OCI-LY7 (cell line): ENCODE measurements around the gene WRNIP1. TPM values are rescaled to one million over a fixed set of nuclear protein-coding genes. Genes with fewer than 3 reads are reported as not detected.

Experiments
- BruUV-seq: library from RNA; stranded (reverse); fragments of 400-500 nt; replicated peaks from 2 replicates; lab custom pipeline; 2021; lab: Mats Ljungman, UMichigan
- CTCF ChIA-PET: fragments of 300-600 bp; sonication (Branson Sonifier 250); formaldehyde crosslinking; loops from one replicate; lab custom pipeline; 2022; ENCODE audit warnings: antibody characterized with exemption; ENCODE audit not compliant: unreplicated experiment; lab: Charles Lee
- POLR2A ChIA-PET: fragments of 300-600 bp; sonication (Branson Sonifier 250); formaldehyde crosslinking; loops from one replicate; lab custom pipeline; 2022; ENCODE audit warnings: antibody characterized with exemption; lab: Charles Lee
- DNase-seq: peaks from one replicate; pipeline ENCODE4 v3.0.0-alpha.2; 2015; ENCODE audit warnings: low spot score
- H2AFZ ChIP-seq: fragments of 200-600 bp; sonication (generic), shearing (Covaris generic); 2 replicates; pipeline ENCODE4 v1.6.1; 2014; ENCODE audit warnings: mild to moderate bottlenecking, antibody characterized with exemption, low read length, moderate library complexity
- H3K27ac ChIP-seq: fragments of 200-600 bp; sonication (generic); 2 replicates; pipeline ENCODE4 v1.5.1; 2014; ENCODE audit warnings: mixed run types, low read depth, mild to moderate bottlenecking, moderate library complexity, low read length, inconsistent platforms; ENCODE audit not compliant: poor library complexity, severe bottlenecking
- H3K36me3 ChIP-seq: fragments of 200-600 bp; sonication (generic); 2 replicates; pipeline ENCODE4 v1.6.1; 2014; ENCODE audit warnings: mild to moderate bottlenecking, antibody characterized with exemption, low read length, moderate library complexity, mixed read lengths; ENCODE audit not compliant: insufficient read depth
- H3K4me1 ChIP-seq: fragments of 200-600 bp; sonication (generic); 2 replicates; pipeline ENCODE4 v1.5.1; 2014; ENCODE audit warnings: mild to moderate bottlenecking, low read length; ENCODE audit not compliant: insufficient read depth, poor library complexity, severe bottlenecking
- H3K4me2 ChIP-seq: fragments of 200-600 bp; sonication (generic); 2 replicates; pipeline ENCODE4 v1.6.1; 2014; ENCODE audit warnings: mild to moderate bottlenecking, low read length
- H3K4me3 ChIP-seq: fragments of 200-600 bp; sonication (generic); 2 replicates; pipeline ENCODE4 v1.5.1; 2014; ENCODE audit warnings: mild to moderate bottlenecking, low read depth, low read length; ENCODE audit not compliant: poor library complexity, severe bottlenecking
- H3K79me2 ChIP-seq: fragments of 200-600 bp; sonication (generic); 2 replicates; pipeline ENCODE4 v1.6.1; 2016; ENCODE audit warnings: low read depth, mild to moderate bottlenecking, low read length, moderate library complexity, mixed read lengths; ENCODE audit not compliant: insufficient read depth
- H3K9me2 ChIP-seq: fragments of 200-600 bp; sonication (generic); 2 replicates; pipeline ENCODE4 v1.6.1; 2016; ENCODE audit warnings: mild to moderate bottlenecking, low read length, mixed read lengths; ENCODE audit not compliant: insufficient read depth
- H3K9me3 ChIP-seq: fragments of 200-600 bp; sonication (generic); 2 replicates; pipeline ENCODE4 v1.6.1; 2014; ENCODE audit warnings: mild to moderate bottlenecking, mixed run types, low read length, mixed read lengths
- H4K20me1 ChIP-seq: fragments of 200-600 bp; sonication (generic); 2 replicates; pipeline ENCODE4 v1.6.1; 2014; ENCODE audit warnings: mild to moderate bottlenecking, antibody characterized with exemption, low read length, moderate library complexity, mixed read lengths; ENCODE audit not compliant: insufficient read depth
- CTCF ChIP-seq: fragments of 200-600 bp; sonication (generic); conservative IDR thresholded peaks from 2 replicates; pipeline ENCODE4 v1.5.1; 2014; ENCODE audit warnings: mild to moderate bottlenecking, antibody characterized with exemption, low read length, moderate library complexity, mixed read lengths
- EZH2phosphoT487 ChIP-seq: fragments of 200-600 bp; sonication (generic); IDR thresholded peaks from 2 replicates; pipeline ENCODE4 v1.6.1; 2018; ENCODE audit warnings: low read depth, borderline replicate concordance, mild to moderate bottlenecking, mixed run types, antibody characterized with exemption, low read length, moderate library complexity, mixed read lengths
- intact Hi-C: fragments of 100-400 bp; cut with micrococcal nuclease; formaldehyde crosslinking; loops from one replicate; pipeline ENCODE4 v1.10.0; 2022; ENCODE audit not compliant: unreplicated experiment
- total RNA-seq, 2 experiments: library from RNA; depleted of rRNA in 1 of 2; stranded (reverse); fragments of >200 nt in 1 of 2; shearing (Covaris generic) in 1 of 2; gene quantifications; 2 replicates each; pipeline ENCODE4 v1.2.3, GENCODE V29; 2014 to 2022

Gene WRNIP1
- total RNA-seq, 2 experiments from 2014 or later = 43.8 to 54.2 TPM

- Histone ChIP-seq H3K9me3 (no peaks in the 10 kb centered on the region), H2AFZ (no peak overlapping the region), H3K27ac (no peak overlapping the region), H3K79me2 (no peaks in the 10 kb centered on the region; the same call in 1 of the 2 replicates), H3K36me3 (peaks cover 91% of the 10 kb centered on the region), H3K4me1 (no peaks in the 10 kb centered on the region), H4K20me1 (peaks cover 7% of the 10 kb centered on the region; the same call in 1 of the 2 replicates), H3K9me2 (no peaks in the 10 kb centered on the region), H3K4me2 (no peak overlapping the region), H3K4me3 (no peak overlapping the region)
- BruUV-seq = no TSS peak
- TF ChIP-seq CTCF = no peak
- TF ChIP-seq EZH2phosphoT487 = no peak
- intact Hi-C loops = no loop called here
- ChIA-PET CTCF (no interaction called here), POLR2A (interaction anchor here (1.0 to 1.8 kb wide), 2 partner anchors 15 to 18 kb away, joined by 3 to 6 read pairs; no protein-coding TSS in a partner anchor)
- no peak for DNase-seq
Measured at GRCh38 chr6:2784061-2784460, 18.9 kb downstream of the WRNIP1 start.

GRCh38 chr6:2784930-2785329 is 19.7 kb downstream of the WRNIP1 start:
- Histone ChIP-seq H2AFZ (no peak overlapping the region), H3K4me1 (no peaks in the 10 kb centered on the region), H3K9me3 (no peaks in the 10 kb centered on the region), H3K4me3 (no peak overlapping the region), H3K4me2 (no peak overlapping the region), H3K79me2 (no peaks in the 10 kb centered on the region; the same call in 1 of the 2 replicates), H4K20me1 (peaks cover 6% of the 10 kb centered on the region; the same call in 1 of the 2 replicates), H3K27ac (no peak overlapping the region), H3K36me3 (peaks cover 86% of the 10 kb centered on the region), H3K9me2 (no peaks in the 10 kb centered on the region)
- DNase-seq = no peak
- CTCF ChIA-PET = no interaction called here
- POLR2A ChIA-PET = interaction anchor here (1.8 kb wide), 1 partner anchor 16 kb away, joined by 6 read pairs; no protein-coding TSS in a partner anchor
- TF ChIP-seq CTCF (no peak), EZH2phosphoT487 (no peak)
- no TSS peak for BruUV-seq
- intact Hi-C loops = no loop called here

GRCh38 chr6:2786269-2786668 is 21.1 kb downstream of the WRNIP1 start:
- CTCF ChIA-PET = no interaction called here
- no peak for DNase-seq

More at GRCh38 chr6:2786269-2786668, 21.1 kb downstream of the WRNIP1 start:
- intact Hi-C loops = no loop called here
- Histone ChIP-seq H3K79me2 (no peaks in the 10 kb centered on the region), H3K27ac (no peak overlapping the region), H4K20me1 (no peaks in the 10 kb centered on the region; the same call in 1 of the 2 replicates), H3K9me3 (no peaks in the 10 kb centered on the region), H3K36me3 (peaks cover 72% of the 10 kb centered on the region), H3K9me2 (no peaks in the 10 kb centered on the region), H2AFZ (no peak overlapping the region), H3K4me1 (no peaks in the 10 kb centered on the region), H3K4me3 (no peak overlapping the region), H3K4me2 (no peak overlapping the region)
- TF ChIP-seq EZH2phosphoT487 = no peak
- TF ChIP-seq CTCF = no peak
- BruUV-seq = no TSS peak
- POLR2A ChIA-PET = no interaction called here
